Measurements from ENCODE around the gene TSLP.

- no peak for TF ChIP-seq CTCF (conservative IDR thresholded peaks at IDR 0.05; ENCODE audit: low read depth, low read length)
- TF ChIP-seq EZH2 (IDR thresholded peaks at IDR 0.05; ENCODE audit: borderline replicate concordance, low read depth, low read length, poor library complexity, severe bottlenecking), result no peak
Measured at GRCh38 chr5:111106320-111106948, 34.9 kb downstream of the TSLP start.

Measured in A673 (cell line).